Stimulated activated naive CD4-positive, alpha-beta T cell treated with Interleukin-2 at 50 U/mL for 16 hours (primary cell): ENCODE data around the gene GTPBP3.
"Not testable (repeated sequence)": the region's sequence is repeated elsewhere in the genome, so short reads cannot be mapped to it uniquely, and the experiment has no call there.

Experiments used
- DNase-seq: peaks from one replicate; lab custom pipeline; 2025; lab: John Stamatoyannopoulos, UW

Gene GTPBP3

GRCh38 chr19:17341386-17341785 lies 4.0 kb downstream of the GTPBP3 start:
- no peak for DNase-seq

DNA sequence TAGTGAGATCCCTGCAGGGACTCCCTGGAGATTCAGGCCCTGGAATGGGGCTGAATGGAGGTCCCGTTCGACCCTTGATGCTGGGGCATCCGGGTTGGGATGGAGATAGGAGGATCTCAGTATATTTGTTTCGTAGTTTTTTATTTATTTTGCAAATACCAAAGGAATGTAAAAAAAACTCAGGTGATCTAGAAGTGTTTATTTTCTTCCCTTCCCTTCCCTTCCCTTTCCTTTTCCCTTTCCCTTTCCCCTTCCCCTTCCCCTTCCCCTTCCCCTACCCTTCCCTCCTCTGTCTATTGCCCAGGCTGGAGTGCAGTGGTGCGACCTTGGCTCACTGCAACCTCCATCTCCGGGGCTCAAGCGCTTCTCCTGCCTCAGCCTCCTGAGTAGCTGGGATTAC lies 4.5 kb downstream of the GTPBP3 start:
- no peak for DNase-seq

GRCh38 chr19:17346109-17346671 lies 8.8 kb downstream of the GTPBP3 start:
- DNase-seq, result peak; percentile 59

DNA sequence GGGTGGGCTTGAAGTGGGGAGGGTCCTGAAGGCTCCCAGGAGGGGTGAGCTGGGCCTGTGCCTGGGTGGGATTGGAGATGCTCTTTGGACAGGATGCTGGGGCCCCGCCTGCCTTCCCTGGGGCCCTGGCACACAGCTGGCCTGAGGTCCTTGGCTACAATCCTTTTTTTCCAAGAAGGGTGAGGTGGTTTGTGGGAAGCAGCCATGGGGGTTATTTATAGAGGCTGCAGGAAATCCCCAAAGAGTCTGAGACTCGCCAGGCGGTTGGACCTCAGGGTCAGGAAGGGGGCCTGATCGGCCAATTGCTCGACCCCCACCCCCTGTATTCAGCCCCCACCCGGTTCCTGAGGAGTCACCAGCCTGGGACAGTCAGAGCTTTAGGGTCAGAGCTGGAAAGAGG lies 10.0 kb downstream of the GTPBP3 start:
- no peak for DNase-seq

- DNase-seq, result no peak
Observed at GRCh38 chr19:17347877-17348276, 10.5 kb downstream of the GTPBP3 start.

DNA sequence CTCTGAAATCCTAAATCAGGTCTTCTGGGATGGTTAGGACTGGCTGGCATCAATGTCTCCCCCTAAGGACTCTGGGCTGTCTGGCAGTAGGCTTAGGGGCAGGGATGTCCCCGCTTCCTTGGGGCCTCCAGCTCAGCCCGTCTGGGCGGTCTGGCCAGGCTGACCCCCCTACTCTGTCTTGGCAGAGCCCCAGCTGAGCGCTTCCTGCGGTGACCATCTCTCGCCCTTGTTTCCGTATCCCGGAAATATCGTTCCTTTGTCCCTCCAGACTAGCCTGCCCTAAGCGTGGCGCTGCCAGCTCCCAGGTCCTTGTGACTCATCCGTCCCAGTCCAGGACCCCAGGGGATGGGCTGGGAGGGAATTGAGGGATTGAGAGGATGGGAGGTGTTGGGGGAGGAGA lies 11.3 kb downstream of the GTPBP3 start:
- DNase-seq, result no peak

DNA sequence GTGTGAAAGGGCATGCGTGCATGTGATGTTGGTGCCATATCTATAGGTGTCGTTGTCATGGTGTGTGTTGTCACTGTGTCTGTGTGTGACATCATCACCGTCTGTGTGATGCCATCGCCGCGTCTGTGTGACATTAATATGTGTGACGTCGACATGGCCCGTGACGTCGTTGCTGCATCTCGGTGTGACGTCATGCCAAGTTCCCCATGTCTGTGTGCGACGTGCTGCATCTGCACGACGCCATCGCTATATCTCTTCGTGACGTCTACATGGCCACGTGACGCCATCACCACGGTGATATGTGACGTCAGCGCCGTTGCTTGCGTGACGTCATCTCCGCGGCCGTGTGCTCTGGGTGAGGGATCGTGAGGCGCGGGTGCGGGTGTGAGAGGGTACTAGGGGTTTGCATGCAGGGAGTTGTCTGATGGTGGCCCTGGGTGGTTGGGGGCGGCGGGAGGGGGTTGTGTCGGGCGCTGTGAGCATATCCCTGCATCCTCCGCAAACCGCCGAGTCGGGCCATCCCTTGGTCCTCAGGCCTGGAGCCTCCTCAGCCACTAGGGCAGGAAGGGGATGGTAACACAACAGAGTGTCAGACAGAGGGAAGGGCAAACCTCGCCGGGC lies 14.6 kb downstream of the GTPBP3 start:
- no peak for DNase-seq

DNA sequence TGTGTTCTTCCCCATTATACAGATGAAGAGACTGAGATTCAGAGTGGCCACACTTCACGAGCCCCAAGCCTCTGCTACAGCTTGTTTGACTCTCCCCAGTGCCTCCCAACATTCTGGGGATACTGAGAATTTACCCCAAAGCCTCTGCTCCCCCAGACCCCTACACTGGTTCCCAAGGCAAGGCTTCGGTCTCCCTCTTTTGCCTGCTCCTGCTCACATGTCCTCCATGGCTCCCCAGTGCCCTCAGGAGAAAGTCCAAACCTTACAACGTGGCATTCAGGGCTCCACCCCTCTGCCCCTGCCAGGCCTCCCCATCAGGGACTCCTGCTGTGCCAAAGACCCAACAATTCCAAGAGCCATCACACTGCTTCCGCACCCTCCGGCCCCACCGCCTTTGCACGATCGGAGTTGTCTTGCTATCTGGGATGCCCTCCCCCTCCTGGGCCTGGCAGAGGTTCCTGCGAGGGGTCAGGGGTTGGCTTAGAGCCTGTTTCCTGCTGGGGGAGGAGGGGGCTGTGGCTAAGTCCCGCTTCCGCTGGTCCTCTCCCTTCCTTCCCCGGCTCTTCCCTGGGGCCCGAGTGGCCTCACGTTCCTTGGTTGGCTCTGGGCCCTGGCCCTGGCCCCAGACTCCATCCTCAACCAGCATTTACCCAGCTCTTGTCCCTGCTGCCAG lies 15.4 kb downstream of the GTPBP3 start:
- no peak for DNase-seq

DNA sequence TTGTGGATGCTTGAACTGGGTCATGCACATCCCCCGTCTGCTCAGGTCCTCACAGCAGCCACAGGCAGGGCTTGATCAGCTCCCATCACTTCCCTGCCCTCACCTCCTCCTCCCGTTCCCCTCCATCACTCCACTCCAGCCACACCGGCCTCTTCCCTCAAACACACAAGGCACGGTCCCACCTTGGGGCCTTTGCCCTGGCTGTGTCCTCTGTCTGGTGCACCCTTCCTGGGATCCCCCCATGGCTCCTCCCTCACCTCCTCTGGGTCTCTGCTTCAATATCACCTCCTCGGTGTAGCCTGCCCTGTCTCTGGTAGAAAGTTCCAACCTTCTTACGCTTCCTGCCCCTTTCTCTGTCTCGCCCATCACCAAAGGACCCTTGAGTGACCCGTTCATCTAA lies 16.0 kb downstream of the GTPBP3 start:
- DNase-seq, result no peak

DNA sequence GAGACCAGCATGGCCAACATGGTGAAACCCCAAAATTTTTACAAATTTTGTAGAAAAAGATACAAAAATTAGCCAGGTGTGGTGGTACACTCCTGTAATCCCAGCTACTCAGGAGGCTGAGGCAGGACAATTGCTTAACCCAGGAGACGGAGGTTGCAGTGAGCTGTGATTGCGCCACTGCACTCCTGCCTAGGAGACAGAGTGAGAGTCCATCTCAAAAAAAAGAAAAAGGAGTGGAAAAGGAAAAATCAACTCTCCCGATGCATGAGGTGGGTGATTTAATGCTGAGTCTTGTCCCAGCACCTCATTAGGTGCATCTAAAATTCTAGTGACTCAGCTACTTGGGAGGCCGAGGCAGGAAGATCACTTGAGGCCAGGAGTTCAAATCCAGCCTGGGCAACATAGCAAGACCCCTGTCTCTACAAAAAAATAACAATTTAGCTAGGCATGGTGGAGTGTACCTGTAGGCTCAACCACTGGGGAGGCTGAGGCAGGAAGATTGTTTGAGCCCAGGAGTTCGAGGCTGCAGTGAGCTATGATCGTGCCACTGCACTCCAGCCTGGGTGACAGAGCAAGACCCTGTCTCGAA lies 19.8 kb downstream of the GTPBP3 start:
- DNase-seq, result no peak

DNA sequence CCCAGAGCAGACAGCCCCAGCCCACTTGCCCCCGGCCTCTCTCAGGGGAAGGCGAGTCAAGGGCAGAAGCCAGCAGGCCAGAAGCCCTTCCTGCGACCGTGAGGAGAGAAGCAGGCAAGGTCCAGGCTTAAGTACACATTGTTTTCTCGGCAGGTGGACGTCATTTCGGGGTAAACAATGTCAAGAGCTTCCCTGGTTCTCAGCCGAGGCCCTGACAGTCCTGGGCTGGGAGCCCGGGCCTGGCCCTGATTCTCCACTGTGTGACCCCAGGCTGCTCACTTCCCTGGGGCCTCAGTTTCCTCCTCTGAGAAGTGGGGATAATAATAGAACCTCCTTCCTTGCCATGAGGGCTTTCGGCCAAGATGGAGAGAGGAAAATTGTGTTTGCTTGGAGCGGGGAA lies 20.4 kb downstream of the GTPBP3 start:
- DNase-seq, result no peak

DNA sequence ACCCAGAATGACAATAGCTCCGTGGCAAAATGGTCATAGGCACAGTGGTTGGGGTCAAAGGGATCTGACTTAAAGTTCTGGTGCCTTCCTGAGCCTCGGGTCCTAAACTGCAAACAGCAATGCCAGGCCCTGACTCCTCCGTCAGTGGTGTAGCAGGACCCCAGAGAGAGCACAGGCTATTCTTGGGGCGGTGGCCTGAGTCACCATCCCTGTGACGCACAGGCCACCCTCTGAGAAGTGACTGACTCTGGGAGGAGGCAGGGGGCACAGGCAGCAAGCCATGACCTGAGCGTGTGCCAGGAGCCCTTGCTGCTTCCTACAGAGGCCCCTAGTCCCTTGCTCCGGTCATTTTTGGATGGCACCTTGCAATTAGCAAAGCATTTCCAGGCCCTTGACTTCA lies 21.0 kb downstream of the GTPBP3 start:
- DNase-seq, result no peak

DNA sequence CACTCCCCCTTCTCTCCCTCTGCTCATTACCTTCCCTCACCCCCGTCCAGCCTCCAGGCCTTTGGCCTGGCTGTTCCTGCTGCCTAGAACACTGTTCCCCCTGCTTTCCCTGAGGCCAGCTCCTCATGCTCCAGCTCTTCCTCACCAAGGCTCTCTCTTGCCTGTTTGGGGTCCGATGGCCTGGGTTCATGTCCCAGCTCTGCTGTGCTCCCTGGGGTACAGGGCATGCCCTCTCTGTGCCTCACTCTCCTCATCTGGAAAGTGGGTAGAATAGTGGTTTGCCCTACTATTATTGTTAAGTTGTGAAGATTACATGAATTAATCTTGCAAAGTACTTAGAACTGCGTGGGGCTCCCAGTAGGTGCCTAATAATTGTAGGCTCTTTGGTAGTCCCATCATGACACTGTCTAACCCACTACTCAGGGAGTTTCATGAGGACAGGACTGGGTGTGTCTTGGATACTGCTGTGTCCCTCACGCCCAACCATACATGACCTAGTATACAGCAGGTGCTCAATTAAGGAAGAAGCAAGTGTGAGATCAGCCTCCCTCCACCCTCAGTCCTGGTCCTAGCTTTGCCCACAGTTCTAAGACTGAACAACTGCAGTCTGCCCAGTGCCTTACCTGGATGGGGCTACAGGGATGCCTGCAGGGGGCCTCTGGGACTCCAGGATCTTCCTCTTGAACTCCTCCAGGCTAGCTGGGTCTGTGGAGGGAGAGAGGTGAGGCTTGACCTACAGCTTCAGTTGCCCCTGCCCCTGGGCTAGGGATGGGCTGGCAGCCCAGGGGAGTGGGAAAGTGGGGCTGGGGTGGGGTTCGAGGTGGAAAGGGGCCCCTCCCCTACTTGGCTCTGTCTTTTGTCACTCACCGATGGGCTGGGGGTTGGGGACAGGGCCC lies 22.8 kb downstream of the GTPBP3 start:
- no peak for DNase-seq

DNA sequence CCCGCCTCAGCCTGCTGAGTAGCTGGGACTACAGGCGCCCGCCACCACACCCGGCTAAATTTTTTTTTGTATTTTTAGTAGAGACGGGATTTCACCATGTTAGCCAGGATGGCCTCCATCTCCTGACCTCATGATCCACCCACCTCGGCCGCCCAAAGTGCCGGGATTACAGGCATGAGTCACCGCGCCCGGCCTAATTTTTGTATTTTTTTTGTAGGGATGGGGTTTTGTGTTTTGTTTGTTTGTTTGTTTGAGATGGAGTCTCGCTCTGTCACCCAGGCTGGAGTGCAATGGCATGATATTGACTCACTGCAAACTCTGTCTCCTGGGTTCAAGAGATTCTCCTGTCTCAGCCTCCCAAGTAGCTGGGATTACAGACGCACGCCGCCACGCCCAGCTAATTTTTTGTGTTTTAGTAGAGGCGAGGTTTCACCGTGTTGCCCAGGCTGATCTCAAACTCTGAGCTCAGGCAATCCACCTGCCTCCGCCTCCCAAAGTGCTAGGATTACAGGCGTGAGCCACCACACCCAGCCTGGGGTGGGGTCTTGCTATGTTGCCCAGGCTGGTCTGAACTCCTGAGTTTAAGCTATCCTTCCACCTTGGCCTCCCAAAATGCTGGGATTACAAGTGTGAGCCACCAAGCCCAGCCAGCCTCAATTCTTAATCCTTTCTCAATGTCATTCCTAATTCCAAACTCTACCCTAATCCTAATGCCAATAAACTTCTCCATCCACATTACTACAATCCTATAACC lies 26.7 kb downstream of the GTPBP3 start:
- not testable (repeated sequence) for DNase-seq

DNA sequence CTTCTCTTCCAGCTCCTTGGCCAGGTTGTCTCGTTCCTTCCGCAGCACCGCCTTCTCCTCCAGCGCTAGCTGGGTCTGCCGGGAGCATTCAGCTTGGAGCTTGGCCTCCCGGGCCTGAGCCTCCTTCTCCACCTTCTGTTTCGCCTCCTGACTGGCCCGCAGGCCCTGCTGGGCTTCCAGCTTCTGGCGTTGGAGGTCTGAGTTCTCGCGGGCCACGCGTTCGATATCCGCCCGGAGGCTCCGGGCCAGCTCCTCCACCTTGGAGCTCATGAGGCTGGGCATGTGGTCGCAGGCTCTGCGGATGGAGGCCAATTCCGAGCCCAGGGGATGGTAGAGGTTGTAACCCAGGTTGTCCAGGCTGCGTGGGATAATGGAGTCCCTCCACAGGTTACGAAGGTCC lies 28.0 kb downstream of the GTPBP3 start:
- DNase-seq, result no peak

DNA sequence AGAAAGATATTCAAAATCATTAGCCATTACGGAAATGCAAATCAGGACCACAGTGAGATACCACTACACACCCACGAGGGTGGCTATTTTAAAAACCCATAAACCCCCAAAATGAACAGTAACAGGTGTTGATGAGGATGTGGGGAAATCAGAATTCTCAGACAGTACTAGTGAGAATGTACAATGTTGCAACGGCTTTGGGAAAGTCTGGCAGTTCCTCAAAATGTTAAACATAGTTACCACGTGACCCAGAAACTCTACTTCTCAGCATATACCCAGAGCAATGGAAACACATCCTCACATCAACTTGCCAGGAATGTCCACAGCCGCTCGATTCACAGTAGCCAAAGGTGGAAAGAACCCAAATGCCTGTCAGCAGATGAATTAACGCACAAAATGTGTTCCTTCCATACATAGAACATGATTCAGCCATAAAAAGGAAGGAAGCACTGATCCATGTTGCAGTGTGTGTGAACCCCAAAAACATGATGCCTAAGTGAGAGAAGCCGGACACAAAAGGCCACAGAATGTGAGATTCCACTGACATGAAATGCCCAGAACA lies 32.8 kb downstream of the GTPBP3 start:
- DNase-seq, result no peak

GRCh38 chr19:17376935-17377600 lies 39.7 kb downstream of the GTPBP3 start, which contains the start of gene PLVAP:
Gene PLVAP, minus strand, starts transcription at chr19:17377342. Its CDS starts 54 bp downstream, at chr19:17377288.
- DNase-seq, result no peak

DNA sequence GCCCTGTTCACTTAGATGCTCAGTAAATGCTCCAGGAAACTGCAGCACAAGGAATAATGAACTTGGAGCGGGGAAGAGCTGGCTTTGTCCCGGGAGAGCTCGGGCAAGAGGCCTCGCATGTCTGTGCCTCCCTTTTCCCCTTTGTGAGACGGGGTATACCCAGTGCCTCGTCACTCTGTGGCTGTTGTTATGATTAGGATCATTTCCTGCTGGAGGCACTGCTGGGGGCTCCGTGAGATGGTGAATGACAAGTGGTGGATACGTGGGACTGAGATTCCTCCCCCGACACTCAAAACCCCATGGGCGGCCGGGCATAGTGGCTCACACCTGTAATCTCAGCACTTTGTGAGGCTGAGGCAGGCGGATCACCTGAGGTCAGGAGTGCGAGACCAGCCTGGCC lies 40.9 kb downstream of the GTPBP3 start:
- DNase-seq, result no peak

DNA sequence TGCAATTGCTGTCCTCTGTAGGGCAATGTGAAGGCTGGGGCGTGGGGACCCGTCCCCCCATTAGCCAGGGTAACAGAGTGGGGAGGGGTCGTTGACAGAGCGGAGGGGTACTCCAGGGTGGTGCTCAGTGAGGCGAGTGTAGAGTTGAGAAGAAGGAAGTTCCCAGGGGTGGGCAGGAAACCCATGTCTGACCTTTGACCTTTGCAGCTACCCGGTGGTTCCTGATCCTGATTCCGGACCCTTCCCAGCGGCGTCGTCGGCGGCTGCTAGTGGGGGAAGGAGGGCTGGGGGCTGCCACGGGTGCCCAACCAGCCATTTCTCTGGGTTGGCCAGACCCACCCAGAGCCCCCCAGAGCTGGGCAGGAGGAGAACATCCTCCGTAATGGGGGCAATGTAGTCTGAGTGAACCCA lies 41.9 kb downstream of the GTPBP3 start:
- no peak for DNase-seq

- no peak for DNase-seq
Observed at GRCh38 chr19:17380426-17381138, 43.2 kb downstream of the GTPBP3 start.
